ENCODE measurements around the gene PCAT6.

DNA sequence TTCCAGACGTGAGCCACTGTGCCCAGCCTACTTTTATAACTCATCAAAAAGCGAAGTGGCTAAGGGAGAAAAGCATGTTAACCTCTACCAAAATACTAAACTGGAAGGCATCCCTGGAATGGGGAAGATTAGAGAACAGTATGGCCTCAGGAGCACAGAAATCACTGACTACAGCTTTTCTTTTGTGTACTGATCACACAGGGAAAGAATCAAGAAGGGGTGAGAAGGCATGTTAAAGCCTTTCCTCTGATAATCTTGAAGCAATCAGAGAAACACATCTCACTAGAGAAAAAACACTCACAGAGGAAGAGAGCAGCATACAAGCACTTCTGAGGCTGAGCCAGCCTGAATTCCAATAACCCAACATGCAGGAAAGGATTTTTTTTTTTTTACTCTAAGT, 10.7 kb downstream of the PCAT6 start:
- TF ChIP-seq POLR2A (IDR thresholded peaks at IDR 0.05; ENCODE audit: low read depth) (no peak), POLR2AphosphoS5 (IDR thresholded peaks at IDR 0.05) (no peak)
- TF ChIP-seq, protein P1, sequence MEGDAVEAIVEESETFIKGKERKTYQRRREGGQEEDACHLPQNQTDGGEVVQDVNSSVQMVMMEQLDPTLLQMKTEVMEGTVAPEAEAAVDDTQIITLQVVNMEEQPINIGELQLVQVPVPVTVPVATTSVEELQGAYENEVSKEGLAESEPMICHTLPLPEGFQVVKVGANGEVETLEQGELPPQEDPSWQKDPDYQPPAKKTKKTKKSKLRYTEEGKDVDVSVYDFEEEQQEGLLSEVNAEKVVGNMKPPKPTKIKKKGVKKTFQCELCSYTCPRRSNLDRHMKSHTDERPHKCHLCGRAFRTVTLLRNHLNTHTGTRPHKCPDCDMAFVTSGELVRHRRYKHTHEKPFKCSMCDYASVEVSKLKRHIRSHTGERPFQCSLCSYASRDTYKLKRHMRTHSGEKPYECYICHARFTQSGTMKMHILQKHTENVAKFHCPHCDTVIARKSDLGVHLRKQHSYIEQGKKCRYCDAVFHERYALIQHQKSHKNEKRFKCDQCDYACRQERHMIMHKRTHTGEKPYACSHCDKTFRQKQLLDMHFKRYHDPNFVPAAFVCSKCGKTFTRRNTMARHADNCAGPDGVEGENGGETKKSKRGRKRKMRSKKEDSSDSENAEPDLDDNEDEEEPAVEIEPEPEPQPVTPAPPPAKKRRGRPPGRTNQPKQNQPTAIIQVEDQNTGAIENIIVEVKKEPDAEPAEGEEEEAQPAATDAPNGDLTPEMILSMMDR (IDR thresholded peaks at IDR 0.05) = no peak
